ENCODE measurements around the gene EMX2. TPM values are rescaled to one million over a fixed set of nuclear protein-coding genes. Genes with fewer than 3 reads are reported as not detected.

The EMX2 gene
- total and polyA plus RNA-seq, 2 experiments from 2014 or later: not detected

GRCh38 chr10:117539903-117540639 lies 2.5 kb upstream of the EMX2 start:
- peaks cover 8% of the 10 kb centered on the region; the same call in 2 of the 3 replicates for H3K9me3 Mint-ChIP-seq
- no peak overlapping the region for H3K4me3 ChIP-seq

GRCh38 chr10:117540640-117541404 lies 1.7 kb upstream of the EMX2 start:
- Mint-ChIP-seq H3K27me3 (ENCODE audit: insufficient read depth, low read depth, poor library complexity) (peaks cover 97% of the 10 kb centered on the region), H3K4me3 (peak overlapping the region; percentile 75), H3K4me1 (peaks cover 28% of the 10 kb centered on the region), H3K9me3 (peaks cover 8% of the 10 kb centered on the region; the same call in 2 of the 3 replicates), H3K27ac (no peak overlapping the region), H3K36me3 (ENCODE audit: low read depth) (no peaks in the 10 kb centered on the region; the same call in 2 of the 3 replicates)
- Histone ChIP-seq H3K27ac (ENCODE audit: low read depth) (no peak overlapping the region), H3K4me3 (no peak overlapping the region), H4K20me1 (replicated peaks; ENCODE audit: insufficient read depth) (peaks cover 31% of the 10 kb centered on the region), H2AFZ (no peak overlapping the region), H3F3A (replicated peaks; ENCODE audit: low read depth) (no peaks in the 10 kb centered on the region), H3K27me3 (ENCODE audit: insufficient read depth) (peaks cover 100% of the 10 kb centered on the region), H3K9me2 (ENCODE audit: insufficient read depth) (no peaks in the 10 kb centered on the region), H3K4me2 (0 out of 2 replicates have a peak overlapping the region, but pooled peaks have one; percentile 60), H3K36me3 (ENCODE audit: insufficient read depth) (no peaks in the 10 kb centered on the region), H3K4me1 (ENCODE audit: insufficient read depth) (peaks cover 38% of the 10 kb centered on the region), H3K79me2 (replicated peaks; ENCODE audit: insufficient read depth) (no peaks in the 10 kb centered on the region)
- no peak for TF ChIP-seq ETS1 (IDR thresholded peaks at IDR 0.05)
- TF ChIP-seq EZH2 (IDR thresholded peaks at IDR 0.05; ENCODE audit: low read depth, unreplicated experiment): peak; percentile 47
- no peak for TF ChIP-seq NANOG (IDR thresholded peaks at IDR 0.05; ENCODE audit: borderline replicate concordance)
- no peak for TF ChIP-seq EZH2phosphoT487 (IDR thresholded peaks at IDR 0.05; ENCODE audit: unreplicated experiment)
- TF ChIP-seq CTCF (conservative IDR thresholded peaks at IDR 0.05; ENCODE audit: low read depth in 2 of 2): no peak
- no peak for TF ChIP-seq JUNB (IDR thresholded peaks at IDR 0.05; ENCODE audit: unreplicated experiment)
- DNase-seq (ENCODE audit: low spot score): no peak
- no peak for ATAC-seq

More at GRCh38 chr10:117539903-117540639, 2.5 kb upstream of the EMX2 start:
- Histone ChIP-seq H3K36me3 (ENCODE audit: insufficient read depth) (no peaks in the 10 kb centered on the region), H3K4me2 (no peak overlapping the region), H3F3A (replicated peaks; ENCODE audit: low read depth) (no peaks in the 10 kb centered on the region), H4K20me1 (replicated peaks; ENCODE audit: insufficient read depth) (peaks cover 32% of the 10 kb centered on the region), H2AFZ (no peak overlapping the region), H3K27me3 (ENCODE audit: insufficient read depth) (peaks cover 100% of the 10 kb centered on the region), H3K27ac (ENCODE audit: low read depth) (no peak overlapping the region), H3K9me2 (ENCODE audit: insufficient read depth) (no peaks in the 10 kb centered on the region), H3K79me2 (replicated peaks; ENCODE audit: insufficient read depth) (no peaks in the 10 kb centered on the region), H3K4me1 (ENCODE audit: insufficient read depth) (peaks cover 32% of the 10 kb centered on the region)
- no peak for DNase-seq (ENCODE audit: low spot score)
- ATAC-seq: no peak
- Mint-ChIP-seq H3K4me3 (no peak overlapping the region), H3K27me3 (ENCODE audit: insufficient read depth, low read depth, poor library complexity) (peaks cover 98% of the 10 kb centered on the region), H3K36me3 (ENCODE audit: low read depth) (no peaks in the 10 kb centered on the region; the same call in 2 of the 3 replicates), H3K27ac (no peak overlapping the region), H3K4me1 (peaks cover 25% of the 10 kb centered on the region)
- TF ChIP-seq JUNB (IDR thresholded peaks at IDR 0.05; ENCODE audit: unreplicated experiment) (no peak), EZH2 (IDR thresholded peaks at IDR 0.05; ENCODE audit: low read depth, unreplicated experiment) (peak; percentile 11)
